HEK293 (cell line): ENCODE results near the gene CRYZL1.

ENCODE experiments used
- KLF9 ChIP-seq: fragments of 450-650 bp; formaldehyde crosslinking; IDR thresholded peaks from 2 replicates; pipeline ENCODE4 v1.5.1; 2016; ENCODE audit warnings: missing biosample characterization, missing genetic modification characterization, low read depth
- MZF1 ChIP-seq: fragments of 450-650 bp; formaldehyde crosslinking; IDR thresholded peaks from 2 replicates; pipeline ENCODE4 v1.5.1; 2017; ENCODE audit warnings: missing biosample characterization, missing genetic modification characterization, borderline replicate concordance
- RBAK ChIP-seq: fragments of 450-650 bp; formaldehyde crosslinking; IDR thresholded peaks from 2 replicates; pipeline ENCODE4 v1.5.1; 2016; ENCODE audit warnings: missing biosample characterization, missing genetic modification characterization
- TCF7L2 ChIP-seq: IDR thresholded peaks from 2 replicates; pipeline ENCODE4 v1.6.1; 2011; ENCODE audit warnings: low read depth, mild to moderate bottlenecking, inconsistent platforms, low read length, moderate library complexity, borderline replicate concordance
- TRIM28 ChIP-seq: IDR thresholded peaks from 2 replicates; pipeline ENCODE4 v1.6.1; 2011; ENCODE audit warnings: low read length, control low read depth, borderline replicate concordance
- ZBTB1 ChIP-seq: fragments of 450-650 bp; formaldehyde crosslinking; IDR thresholded peaks from 2 replicates; pipeline ENCODE4 v1.5.1; 2016; ENCODE audit warnings: missing biosample characterization, missing genetic modification characterization
- ZBTB20 ChIP-seq: fragments of 450-650 bp; formaldehyde crosslinking; IDR thresholded peaks from 2 replicates; pipeline ENCODE4 v1.5.1; 2016; ENCODE audit warnings: missing biosample characterization, missing genetic modification characterization
- ZEB2 ChIP-seq: fragments of 450-650 bp; formaldehyde crosslinking; IDR thresholded peaks from 2 replicates; pipeline ENCODE4 v1.5.1; 2016; ENCODE audit warnings: missing biosample characterization, missing genetic modification characterization
- ZNF146 ChIP-seq: fragments of 450-650 bp; formaldehyde crosslinking; IDR thresholded peaks from 2 replicates; pipeline ENCODE4 v1.5.1; 2016; ENCODE audit warnings: missing biosample characterization, missing genetic modification characterization
- ZNF202 ChIP-seq: fragments of 450-650 bp; formaldehyde crosslinking; IDR thresholded peaks from 2 replicates; pipeline ENCODE4 v1.5.1; 2016; ENCODE audit warnings: missing biosample characterization, missing genetic modification characterization, borderline replicate concordance
- ZNF266 ChIP-seq: fragments of 450-650 bp; formaldehyde crosslinking; IDR thresholded peaks from 2 replicates; pipeline ENCODE4 v1.5.1; 2016; ENCODE audit warnings: missing biosample characterization, missing genetic modification characterization, low read depth
- ZNF324 ChIP-seq: fragments of 450-650 bp; formaldehyde crosslinking; IDR thresholded peaks from 2 replicates; pipeline ENCODE4 v1.5.1; 2016; ENCODE audit warnings: missing biosample characterization, missing genetic modification characterization
- ZNF404 ChIP-seq: fragments of 450-650 bp; formaldehyde crosslinking; IDR thresholded peaks from 2 replicates; pipeline ENCODE4 v1.5.1; 2017; ENCODE audit warnings: missing biosample characterization, missing genetic modification characterization
- ZNF600 ChIP-seq: fragments of 450-650 bp; formaldehyde crosslinking; IDR thresholded peaks from 2 replicates; pipeline ENCODE4 v1.5.1; 2016; ENCODE audit warnings: missing biosample characterization, missing genetic modification characterization
- ZNF610 ChIP-seq: fragments of 450-650 bp; formaldehyde crosslinking; IDR thresholded peaks from 2 replicates; pipeline ENCODE4 v1.5.1; 2016; ENCODE audit warnings: missing biosample characterization, missing genetic modification characterization, borderline replicate concordance
- ZSCAN16 ChIP-seq: fragments of 450-650 bp; formaldehyde crosslinking; IDR thresholded peaks from 2 replicates; pipeline ENCODE4 v1.5.1; 2016; ENCODE audit warnings: missing biosample characterization, missing genetic modification characterization
- ZSCAN23 ChIP-seq: fragments of 450-650 bp; formaldehyde crosslinking; IDR thresholded peaks from 2 replicates; pipeline ENCODE4 v1.5.1; 2016; ENCODE audit warnings: missing biosample characterization, missing genetic modification characterization
- TF ChIP-seq, protein P1 (sequence below): fragments of 450-650 bp; formaldehyde crosslinking; conservative IDR thresholded peaks from 2 replicates; pipeline ENCODE4 v1.5.1; 2016; ENCODE audit warnings: low read depth, missing biosample characterization, missing genetic modification characterization
- TF ChIP-seq, protein P2 (sequence below): fragments of 450-650 bp; formaldehyde crosslinking; IDR thresholded peaks from 2 replicates; pipeline ENCODE4 v1.5.0; 2017; ENCODE audit warnings: missing biosample characterization, missing genetic modification characterization, borderline replicate concordance
- TF ChIP-seq, protein P3 (sequence below): fragments of 450-650 bp; IDR thresholded peaks from 2 replicates; pipeline ENCODE4 v1.5.1; 2018; ENCODE audit warnings: missing biosample characterization, mild to moderate bottlenecking, missing genetic modification characterization
- TF ChIP-seq, protein P4 (sequence below): fragments of 450-650 bp; formaldehyde crosslinking; IDR thresholded peaks from 2 replicates; pipeline ENCODE4 v1.5.1; 2016; ENCODE audit warnings: missing biosample characterization, missing genetic modification characterization
- TF ChIP-seq, protein P5 (sequence below): fragments of 450-650 bp; formaldehyde crosslinking; IDR thresholded peaks from 2 replicates; pipeline ENCODE4 v1.5.1; 2017; ENCODE audit warnings: missing biosample characterization, mild to moderate bottlenecking, missing genetic modification characterization, moderate library complexity
- TF ChIP-seq, protein P6 (sequence below): fragments of 450-650 bp; formaldehyde crosslinking; IDR thresholded peaks from 2 replicates; pipeline ENCODE4 v1.5.1; 2016; ENCODE audit warnings: missing biosample characterization, missing genetic modification characterization

The CRYZL1 gene

DNA sequence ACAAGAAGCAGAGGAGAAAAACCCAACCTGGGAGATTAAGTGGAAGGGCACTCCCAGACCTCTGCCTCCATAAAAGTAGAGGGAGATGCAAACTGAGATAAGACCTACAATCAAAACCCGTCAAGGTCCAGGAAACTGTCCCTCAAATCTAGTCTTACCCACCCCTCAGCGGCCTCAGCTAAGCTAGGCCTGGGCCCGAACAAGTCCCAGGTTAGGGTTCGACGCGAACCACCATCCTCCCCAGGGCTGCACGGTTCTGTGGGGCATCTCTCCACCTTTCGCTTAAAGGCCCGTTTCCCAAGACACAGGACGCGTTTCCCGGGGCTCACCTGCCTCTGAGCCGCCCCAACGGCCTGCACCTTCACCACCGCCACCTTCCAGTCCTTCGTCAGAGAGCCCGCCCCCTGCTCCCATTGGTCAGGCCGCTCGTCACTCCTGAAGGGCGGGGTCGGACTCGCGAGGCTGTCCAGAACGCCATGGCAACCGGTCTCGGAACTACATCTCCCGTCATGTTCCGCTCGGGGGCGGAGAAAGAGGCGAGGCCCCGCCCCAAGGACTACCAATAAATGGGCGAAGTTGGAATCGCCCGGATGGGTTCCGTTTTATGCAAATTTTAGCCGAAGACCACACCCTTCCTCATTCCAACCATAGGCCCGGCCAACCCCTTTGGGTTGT is at the start of gene CRYZL1 (continued):
- TF ChIP-seq, protein P1, sequence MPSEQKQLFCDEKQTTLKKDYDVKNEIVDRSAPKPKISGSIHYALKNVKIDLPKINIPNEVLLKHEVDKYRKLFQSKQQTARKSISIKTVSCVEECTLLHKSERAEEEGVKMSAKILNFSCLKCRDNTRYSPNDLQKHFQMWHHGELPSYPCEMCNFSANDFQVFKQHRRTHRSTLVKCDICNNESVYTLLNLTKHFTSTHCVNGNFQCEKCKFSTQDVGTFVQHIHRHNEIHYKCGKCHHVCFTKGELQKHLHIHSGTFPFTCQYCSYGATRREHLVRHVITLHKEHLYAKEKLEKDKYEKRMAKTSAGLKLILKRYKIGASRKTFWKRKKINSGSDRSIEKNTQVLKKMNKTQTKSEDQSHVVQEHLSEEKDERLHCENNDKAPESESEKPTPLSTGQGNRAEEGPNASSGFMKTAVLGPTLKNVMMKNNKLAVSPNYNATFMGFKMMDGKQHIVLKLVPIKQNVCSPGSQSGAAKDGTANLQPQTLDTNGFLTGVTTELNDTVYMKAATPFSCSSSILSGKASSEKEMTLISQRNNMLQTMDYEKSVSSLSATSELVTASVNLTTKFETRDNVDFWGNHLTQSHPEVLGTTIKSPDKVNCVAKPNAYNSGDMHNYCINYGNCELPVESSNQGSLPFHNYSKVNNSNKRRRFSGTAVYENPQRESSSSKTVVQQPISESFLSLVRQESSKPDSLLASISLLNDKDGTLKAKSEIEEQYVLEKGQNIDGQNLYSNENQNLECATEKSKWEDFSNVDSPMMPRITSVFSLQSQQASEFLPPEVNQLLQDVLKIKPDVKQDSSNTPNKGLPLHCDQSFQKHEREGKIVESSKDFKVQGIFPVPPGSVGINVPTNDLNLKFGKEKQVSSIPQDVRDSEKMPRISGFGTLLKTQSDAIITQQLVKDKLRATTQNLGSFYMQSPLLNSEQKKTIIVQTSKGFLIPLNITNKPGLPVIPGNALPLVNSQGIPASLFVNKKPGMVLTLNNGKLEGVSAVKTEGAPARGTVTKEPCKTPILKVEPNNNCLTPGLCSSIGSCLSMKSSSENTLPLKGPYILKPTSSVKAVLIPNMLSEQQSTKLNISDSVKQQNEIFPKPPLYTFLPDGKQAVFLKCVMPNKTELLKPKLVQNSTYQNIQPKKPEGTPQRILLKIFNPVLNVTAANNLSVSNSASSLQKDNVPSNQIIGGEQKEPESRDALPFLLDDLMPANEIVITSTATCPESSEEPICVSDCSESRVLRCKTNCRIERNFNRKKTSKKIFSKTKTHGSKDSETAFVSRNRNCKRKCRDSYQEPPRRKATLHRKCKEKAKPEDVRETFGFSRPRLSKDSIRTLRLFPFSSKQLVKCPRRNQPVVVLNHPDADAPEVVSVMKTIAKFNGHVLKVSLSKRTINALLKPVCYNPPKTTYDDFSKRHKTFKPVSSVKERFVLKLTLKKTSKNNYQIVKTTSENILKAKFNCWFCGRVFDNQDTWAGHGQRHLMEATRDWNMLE = peak; percentile 30
- TF ChIP-seq ZNF146 (tag by site-specific recombination) = 0 out of 2 replicates have a peak, but pooled peaks have one; percentile 4
- TF ChIP-seq, protein P2, sequence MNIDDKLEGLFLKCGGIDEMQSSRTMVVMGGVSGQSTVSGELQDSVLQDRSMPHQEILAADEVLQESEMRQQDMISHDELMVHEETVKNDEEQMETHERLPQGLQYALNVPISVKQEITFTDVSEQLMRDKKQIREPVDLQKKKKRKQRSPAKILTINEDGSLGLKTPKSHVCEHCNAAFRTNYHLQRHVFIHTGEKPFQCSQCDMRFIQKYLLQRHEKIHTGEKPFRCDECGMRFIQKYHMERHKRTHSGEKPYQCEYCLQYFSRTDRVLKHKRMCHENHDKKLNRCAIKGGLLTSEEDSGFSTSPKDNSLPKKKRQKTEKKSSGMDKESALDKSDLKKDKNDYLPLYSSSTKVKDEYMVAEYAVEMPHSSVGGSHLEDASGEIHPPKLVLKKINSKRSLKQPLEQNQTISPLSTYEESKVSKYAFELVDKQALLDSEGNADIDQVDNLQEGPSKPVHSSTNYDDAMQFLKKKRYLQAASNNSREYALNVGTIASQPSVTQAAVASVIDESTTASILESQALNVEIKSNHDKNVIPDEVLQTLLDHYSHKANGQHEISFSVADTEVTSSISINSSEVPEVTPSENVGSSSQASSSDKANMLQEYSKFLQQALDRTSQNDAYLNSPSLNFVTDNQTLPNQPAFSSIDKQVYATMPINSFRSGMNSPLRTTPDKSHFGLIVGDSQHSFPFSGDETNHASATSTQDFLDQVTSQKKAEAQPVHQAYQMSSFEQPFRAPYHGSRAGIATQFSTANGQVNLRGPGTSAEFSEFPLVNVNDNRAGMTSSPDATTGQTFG (tag by site-specific recombination) = no peak
- TF ChIP-seq, protein P3, sequence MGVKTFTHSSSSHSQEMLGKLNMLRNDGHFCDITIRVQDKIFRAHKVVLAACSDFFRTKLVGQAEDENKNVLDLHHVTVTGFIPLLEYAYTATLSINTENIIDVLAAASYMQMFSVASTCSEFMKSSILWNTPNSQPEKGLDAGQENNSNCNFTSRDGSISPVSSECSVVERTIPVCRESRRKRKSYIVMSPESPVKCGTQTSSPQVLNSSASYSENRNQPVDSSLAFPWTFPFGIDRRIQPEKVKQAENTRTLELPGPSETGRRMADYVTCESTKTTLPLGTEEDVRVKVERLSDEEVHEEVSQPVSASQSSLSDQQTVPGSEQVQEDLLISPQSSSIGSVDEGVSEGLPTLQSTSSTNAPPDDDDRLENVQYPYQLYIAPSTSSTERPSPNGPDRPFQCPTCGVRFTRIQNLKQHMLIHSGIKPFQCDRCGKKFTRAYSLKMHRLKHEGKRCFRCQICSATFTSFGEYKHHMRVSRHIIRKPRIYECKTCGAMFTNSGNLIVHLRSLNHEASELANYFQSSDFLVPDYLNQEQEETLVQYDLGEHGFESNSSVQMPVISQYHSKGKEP (tag by site-specific recombination) = no peak
- TF ChIP-seq KLF9 (tag by site-specific recombination) = no peak; the same call in 1 of the 2 replicates
- 0 out of 2 replicates have a peak, but pooled peaks have one; percentile 93 for TF ChIP-seq ZSCAN23
- no peak for TF ChIP-seq RBAK (tag by site-specific recombination)
- TF ChIP-seq ZNF266 (tag by site-specific recombination) = no peak
- TF ChIP-seq, protein P4, sequence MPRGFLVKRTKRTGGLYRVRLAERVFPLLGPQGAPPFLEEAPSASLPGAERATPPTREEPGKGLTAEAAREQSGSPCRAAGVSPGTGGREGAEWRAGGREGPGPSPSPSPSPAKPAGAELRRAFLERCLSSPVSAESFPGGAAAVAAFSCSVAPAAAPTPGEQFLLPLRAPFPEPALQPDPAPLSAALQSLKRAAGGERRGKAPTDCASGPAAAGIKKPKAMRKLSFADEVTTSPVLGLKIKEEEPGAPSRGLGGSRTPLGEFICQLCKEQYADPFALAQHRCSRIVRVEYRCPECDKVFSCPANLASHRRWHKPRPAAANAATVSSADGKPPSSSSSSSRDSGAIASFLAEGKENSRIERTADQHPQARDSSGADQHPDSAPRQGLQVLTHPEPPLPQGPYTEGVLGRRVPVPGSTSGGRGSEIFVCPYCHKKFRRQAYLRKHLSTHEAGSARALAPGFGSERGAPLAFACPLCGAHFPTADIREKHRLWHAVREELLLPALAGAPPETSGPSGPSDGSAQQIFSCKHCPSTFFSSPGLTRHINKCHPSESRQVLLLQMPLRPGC (tag by site-specific recombination) = no peak
- no peak for TF ChIP-seq TCF7L2
- no peak for TF ChIP-seq ZBTB1 (tag by site-specific recombination)
- TF ChIP-seq, protein P5, sequence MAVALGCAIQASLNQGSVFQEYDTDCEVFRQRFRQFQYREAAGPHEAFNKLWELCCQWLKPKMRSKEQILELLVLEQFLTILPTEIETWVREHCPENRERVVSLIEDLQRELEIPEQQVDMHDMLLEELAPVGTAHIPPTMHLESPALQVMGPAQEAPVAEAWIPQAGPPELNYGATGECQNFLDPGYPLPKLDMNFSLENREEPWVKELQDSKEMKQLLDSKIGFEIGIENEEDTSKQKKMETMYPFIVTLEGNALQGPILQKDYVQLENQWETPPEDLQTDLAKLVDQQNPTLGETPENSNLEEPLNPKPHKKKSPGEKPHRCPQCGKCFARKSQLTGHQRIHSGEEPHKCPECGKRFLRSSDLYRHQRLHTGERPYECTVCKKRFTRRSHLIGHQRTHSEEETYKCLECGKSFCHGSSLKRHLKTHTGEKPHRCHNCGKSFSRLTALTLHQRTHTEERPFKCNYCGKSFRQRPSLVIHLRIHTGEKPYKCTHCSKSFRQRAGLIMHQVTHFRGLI (tag by site-specific recombination) = no peak
- peak; percentile 85 for TF ChIP-seq ZNF600
- peak; percentile 94 for TF ChIP-seq ZNF324 (tag by site-specific recombination)
- no peak; the same call in 1 of the 2 replicates for TF ChIP-seq ZSCAN16
- TF ChIP-seq ZNF202 (tag by site-specific recombination) = no peak
- TF ChIP-seq, protein P6, sequence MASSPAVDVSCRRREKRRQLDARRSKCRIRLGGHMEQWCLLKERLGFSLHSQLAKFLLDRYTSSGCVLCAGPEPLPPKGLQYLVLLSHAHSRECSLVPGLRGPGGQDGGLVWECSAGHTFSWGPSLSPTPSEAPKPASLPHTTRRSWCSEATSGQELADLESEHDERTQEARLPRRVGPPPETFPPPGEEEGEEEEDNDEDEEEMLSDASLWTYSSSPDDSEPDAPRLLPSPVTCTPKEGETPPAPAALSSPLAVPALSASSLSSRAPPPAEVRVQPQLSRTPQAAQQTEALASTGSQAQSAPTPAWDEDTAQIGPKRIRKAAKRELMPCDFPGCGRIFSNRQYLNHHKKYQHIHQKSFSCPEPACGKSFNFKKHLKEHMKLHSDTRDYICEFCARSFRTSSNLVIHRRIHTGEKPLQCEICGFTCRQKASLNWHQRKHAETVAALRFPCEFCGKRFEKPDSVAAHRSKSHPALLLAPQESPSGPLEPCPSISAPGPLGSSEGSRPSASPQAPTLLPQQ (tag by site-specific recombination) = peak; percentile 84
- TF ChIP-seq TRIM28 = peak; percentile 94
- peak; percentile 75; the same call in 1 of the 2 replicates for TF ChIP-seq ZEB2 (tag by site-specific recombination)
- TF ChIP-seq ZBTB20 (tag by site-specific recombination) = peak; percentile 91
- TF ChIP-seq ZNF404 (tag by site-specific recombination) = no peak
- peak; percentile 61; the same call in 1 of the 2 replicates for TF ChIP-seq ZNF610 (tag by site-specific recombination)
- no peak for TF ChIP-seq MZF1 (tag by site-specific recombination)
